Endometrium (tissue), 2 donors: ENCODE measurements around the gene SCN4B.

Source experiments
- FAIRE-seq: peaks from 2 replicates; lab custom pipeline; 2012; peaks lifted over from hg19 to GRCh38; lab: Jason Lieb, UNC
- donor health status: control.
- donor health status: control.

Gene SCN4B

DNA sequence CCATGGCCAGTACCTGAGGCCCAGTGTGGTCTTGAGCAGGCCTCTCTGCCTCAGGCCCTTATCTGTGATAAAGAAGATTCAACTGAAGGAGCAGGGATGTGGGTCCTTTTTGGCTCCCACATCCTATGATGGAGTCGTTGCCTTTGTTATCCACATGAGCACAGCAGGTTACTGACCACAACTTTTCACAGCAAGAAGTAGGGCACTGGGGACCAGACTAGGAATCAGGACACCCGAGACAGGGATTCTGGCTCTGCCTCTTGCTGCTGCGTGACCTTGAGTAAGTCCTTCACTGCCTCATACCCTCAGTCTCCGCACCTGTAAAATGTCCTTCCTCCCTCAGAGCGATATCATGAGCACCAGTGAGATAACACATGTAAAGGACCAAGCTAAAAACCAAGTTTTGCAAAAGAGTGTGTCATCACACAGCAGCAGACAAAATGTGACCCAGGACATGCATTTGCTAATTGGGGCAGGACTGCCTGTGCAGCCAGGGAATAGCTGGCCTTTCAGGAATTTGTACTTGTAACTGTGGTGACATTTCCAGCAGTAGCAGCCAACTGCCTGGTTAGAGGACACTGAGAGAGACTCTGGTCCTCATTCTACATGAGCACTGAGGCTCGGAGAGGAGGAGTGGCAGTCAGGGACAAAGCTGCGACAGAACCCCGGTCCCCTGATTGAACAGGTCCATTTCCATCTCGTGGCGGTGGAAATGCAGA, 52.6 kb downstream of the SCN4B start:
- no peak for FAIRE-seq

GRCh38 chr11:118098996-118099837, 53.4 kb downstream of the SCN4B start:
- no peak for FAIRE-seq

DNA sequence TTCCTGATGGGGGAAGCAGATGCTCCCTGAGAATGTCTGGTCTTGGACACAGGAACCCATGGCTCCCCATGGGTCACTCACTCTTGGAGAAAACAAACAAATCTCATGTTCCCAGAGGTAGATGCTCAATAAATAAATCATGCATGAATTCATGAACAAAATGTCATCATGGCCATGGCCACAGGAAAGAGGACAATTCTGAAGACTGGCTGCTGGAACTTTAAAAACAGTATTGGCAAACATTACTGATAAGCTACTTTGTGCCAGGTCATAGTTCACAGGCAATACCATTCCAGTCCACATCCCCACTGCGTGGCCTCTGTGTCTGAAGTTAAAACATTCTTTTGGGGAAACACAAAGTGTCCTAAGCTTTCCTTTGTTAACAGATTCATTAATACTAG, 56.7 kb downstream of the SCN4B start:
- FAIRE-seq: no peak

GRCh38 chr11:118095493-118095892, 57.1 kb downstream of the SCN4B start:
- no peak for FAIRE-seq

DNA sequence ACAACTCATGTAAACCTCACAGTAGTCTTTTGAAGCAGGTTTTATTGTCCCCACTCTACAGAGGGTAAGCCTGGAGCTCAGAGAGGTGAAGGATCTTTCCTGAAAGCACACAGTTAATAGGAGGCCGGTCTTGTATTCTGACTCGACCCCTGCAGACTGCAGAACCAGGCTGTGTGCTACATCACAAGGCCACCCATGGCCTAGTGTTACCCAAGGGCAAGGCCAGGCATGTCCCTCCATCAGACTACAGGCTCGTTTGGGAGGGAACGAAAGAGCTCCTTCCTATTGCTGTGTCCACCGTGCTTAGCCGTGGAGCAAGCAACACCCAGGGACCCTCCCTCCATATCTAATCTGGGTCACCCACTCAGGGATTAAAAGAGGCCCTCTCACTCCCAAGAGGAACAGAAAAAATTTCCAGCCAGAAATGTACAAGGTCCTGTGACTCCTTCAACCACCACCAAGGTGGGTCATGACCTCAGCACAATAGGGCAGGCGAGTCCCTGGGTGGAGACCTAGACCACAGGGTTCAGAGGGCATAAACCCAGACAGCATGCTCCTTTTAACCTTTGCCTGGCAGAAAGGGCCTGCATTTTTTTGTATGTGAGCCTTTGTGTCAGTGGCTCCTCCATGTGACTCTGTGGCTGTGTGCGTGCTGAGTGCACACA, 59.6 kb downstream of the SCN4B start:
- FAIRE-seq: no peak

- FAIRE-seq: no peak
These were observed 60.9 kb downstream of the SCN4B start for GRCh38 chr11:118091690-118092089.

DNA sequence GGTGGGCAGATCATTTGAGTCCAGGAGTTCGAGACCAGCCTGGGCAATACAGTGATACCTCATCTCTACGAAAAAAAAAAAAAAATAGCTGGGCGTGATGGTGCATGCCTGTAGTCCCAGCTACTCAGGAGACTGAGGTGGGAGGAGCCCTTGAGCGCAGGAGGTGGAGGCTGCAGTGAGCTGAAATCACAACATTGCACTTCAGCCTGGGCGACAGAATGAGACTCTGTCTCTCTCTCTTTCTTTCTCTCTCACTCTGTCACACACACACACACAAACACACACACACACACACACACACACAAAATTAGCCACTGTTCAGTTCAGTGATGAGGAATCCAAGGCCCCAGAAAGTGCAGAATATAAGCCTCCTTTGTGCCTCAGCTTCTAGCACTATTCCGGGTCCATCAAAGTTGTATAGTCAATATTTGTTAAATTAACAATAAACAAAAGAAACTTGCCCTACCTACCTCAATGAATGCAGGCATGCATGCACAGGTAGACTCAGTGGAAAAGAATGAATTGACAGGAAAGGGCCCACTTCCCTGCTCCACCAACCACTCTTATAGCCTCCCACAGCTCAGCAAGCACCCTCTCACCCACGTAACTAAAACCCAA, 62.0 kb downstream of the SCN4B start:
- FAIRE-seq: no peak

DNA sequence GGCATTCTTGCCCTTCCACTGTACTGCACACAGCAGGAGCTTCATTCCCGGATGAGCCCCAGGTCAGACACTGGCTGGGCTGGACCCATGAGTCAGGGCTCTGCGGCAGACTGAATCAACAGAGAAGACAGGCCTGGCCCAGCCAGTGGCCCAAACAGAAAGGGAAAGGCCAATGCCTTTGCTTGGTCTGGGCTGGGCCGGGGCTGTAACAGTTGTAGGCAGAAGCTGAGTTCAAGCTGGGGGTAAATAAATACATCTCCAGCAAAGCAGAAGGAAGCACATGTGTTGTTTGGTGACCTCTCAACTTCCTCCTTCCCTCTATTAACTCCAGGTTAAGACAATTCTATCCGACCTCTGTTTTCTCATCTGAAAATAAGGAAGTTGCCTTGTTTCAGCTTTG, 64.1 kb downstream of the SCN4B start:
- no peak for FAIRE-seq

DNA sequence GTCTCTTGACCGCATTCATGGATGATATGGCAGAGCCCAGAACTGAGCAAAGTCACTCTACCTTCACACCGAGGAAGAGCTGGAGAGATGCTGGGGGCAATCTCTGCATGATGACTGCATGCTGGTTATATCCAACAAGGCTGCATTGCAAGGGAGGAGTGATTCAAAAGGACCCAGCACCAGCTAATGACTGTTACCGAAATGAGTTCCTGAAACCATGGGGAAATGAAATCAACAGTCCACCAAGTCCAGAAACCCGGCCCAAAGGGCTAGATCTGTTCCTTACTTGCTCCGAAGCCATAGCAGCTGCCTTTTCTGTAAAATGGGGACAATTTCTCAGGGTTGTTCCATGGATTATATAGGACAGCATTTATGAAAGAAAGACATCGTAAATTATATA, 64.7 kb downstream of the SCN4B start:
- FAIRE-seq: no peak

GRCh38 chr11:118086913-118087768, 65.5 kb downstream of the SCN4B start, which contains the start of gene SMIM35:
TSS of gene SMIM35 (minus strand) at chr11:118086963. CDS start at chr11:118086757, 206 bp downstream.
- FAIRE-seq: no peak

DNA sequence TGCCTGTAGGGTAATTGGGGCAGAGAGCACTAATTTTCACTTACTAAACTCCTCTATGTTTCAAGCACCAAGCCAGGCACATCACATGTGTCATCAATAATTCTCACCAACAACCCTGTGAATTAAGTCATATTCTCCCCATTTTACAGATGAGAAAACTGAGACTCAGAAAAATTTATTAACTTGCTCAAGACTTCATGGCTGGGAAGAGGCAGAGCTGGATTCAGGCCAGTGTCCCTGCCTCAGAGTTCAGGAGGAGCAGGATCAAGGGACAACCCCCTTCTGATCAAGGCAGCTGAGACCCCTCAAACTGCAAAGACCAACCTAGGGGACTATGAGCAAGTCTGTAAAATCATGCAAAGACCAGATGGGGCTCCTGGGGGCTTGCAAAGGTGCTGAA, 68.0 kb downstream of the SCN4B start:
- no peak for FAIRE-seq

GRCh38 chr11:118084247-118084646, 68.4 kb downstream of the SCN4B start:
- no peak for FAIRE-seq
